COLO668 (cell line): ENCODE measurements around the gene CDA.

Experiments used
- DNase-seq: peaks from one replicate; lab custom pipeline; 2025; ENCODE audit not compliant: unreplicated experiment; lab: John Stamatoyannopoulos, UW

CDA gene

GRCh38 chr1:20648438-20648837 is 59.5 kb downstream of the CDA start:
- DNase-seq, result no peak

GRCh38 chr1:20648946-20649345 is 60.0 kb downstream of the CDA start:
- no peak for DNase-seq

DNA sequence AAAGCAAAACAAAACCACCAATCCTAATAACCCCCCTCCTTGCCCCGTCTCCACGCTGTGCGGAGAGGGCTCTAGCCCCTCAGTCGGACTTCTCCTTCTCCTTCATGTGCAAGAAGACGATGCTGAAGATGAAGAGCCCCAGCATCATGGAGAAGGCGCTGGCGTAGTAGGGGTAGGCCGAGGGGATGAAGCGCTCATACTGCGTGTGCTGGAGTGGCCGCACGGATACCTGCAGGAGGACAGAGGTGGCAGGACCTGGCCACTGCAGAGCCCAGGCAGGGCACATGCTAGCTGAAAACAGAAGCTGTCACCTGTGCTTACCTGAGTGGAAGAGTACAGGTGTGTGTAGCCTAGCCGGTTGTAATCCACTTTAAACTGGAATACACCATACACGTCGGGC is 63.4 kb downstream of the CDA start:
- no peak for DNase-seq

DNA sequence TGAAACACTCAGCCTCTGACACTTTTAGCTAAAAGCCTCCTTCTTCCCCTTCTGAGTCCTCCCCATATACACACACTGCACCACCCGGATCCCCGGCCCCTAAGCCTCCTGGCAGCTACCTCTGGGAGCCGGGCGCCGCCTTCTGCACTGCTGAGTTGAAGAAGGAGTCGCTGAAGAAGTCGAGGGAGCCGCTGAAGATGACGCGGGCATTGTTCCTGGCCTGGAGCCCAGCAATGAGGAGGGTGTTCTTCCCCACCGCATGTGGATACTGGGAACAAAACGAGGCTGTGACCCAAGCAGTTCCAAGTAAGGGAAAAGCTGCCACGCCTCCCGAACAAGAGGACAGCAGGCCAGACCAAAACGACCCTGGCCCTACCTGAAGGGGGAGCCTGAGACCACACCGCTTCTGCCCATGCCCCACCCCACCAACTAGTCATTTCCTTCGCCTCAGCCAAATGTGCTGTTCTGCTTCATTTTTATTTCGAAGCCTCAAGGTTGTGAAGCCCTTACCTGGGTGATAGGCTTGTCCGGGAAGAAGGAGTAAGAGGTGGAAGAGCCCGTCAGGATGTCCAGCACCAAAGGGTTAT is 65.3 kb downstream of the CDA start:
- DNase-seq, result no peak

DNA sequence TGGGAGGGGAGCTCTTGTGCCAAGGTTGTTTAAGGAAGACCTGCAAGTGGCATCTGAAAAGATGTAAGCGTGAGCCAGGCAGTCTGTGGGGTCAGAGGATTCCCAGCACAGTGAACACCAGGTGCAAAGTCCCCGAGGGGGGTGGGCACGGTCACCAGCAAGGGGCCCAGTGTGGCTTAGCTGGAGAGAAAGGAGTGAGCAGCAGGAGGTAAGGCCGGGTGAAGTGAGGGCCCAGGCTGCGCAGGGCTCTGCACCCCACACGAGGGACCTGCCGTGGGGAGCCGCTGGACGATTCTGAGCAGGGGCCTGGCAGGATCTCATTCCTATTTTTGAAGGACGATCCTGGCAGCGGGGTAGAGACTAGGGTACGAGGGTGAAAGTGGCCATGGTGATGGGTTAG is 68.1 kb downstream of the CDA start:
- no peak for DNase-seq

GRCh38 chr1:20658166-20658915 is 69.4 kb downstream of the CDA start:
- no peak for DNase-seq

DNA sequence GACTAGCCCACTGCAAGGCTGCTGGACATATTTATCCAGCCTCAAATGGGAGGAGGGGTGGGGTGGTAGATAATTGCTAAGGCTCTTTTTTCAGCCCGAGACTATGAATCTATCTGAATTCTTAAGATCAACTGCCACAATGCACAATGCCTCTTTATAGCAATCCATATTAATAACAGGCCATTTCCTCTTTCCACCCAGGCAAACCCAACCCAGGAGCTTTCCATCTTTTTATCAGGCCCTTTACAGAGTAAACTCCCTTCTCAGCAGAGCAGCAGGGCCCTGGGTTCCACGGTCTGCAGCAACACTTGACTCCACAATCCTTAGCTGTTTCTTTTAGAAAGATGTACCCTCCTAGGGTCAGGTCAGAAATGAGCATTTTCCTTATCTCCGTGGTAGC is 71.5 kb downstream of the CDA start:
- no peak for DNase-seq

GRCh38 chr1:20660847-20661206 is 71.9 kb downstream of the CDA start:
- no peak for DNase-seq

GRCh38 chr1:20661207-20662109 is 72.6 kb downstream of the CDA start, which contains the start of gene DDOST:
TSS of gene DDOST (minus strand) at chr1:20661369. CDS start at chr1:20661350, 19 bp downstream.
- DNase-seq, result peak; percentile 100

GRCh38 chr1:20662110-20662475 is 73.2 kb downstream of the CDA start:
- no peak for DNase-seq

DNA sequence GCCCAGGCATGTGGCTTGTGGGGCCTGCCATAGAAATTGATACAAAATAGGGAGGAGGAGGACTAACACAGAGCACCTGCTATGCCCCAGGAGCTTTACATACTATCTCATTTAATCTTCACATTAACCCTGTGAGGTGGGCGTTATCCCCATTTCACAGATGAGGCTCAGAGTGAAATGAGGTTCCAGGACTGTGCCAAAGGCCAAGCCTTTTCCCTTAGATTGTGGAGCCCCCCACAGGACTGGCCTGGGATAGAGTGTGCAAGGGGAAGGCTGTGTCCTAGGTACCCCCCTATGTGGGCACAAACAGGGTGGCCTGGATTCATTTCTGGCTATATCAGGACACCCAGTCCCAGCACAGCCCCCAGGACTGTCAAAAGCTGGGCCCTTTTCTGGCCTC is 74.5 kb downstream of the CDA start:
- no peak for DNase-seq

DNA sequence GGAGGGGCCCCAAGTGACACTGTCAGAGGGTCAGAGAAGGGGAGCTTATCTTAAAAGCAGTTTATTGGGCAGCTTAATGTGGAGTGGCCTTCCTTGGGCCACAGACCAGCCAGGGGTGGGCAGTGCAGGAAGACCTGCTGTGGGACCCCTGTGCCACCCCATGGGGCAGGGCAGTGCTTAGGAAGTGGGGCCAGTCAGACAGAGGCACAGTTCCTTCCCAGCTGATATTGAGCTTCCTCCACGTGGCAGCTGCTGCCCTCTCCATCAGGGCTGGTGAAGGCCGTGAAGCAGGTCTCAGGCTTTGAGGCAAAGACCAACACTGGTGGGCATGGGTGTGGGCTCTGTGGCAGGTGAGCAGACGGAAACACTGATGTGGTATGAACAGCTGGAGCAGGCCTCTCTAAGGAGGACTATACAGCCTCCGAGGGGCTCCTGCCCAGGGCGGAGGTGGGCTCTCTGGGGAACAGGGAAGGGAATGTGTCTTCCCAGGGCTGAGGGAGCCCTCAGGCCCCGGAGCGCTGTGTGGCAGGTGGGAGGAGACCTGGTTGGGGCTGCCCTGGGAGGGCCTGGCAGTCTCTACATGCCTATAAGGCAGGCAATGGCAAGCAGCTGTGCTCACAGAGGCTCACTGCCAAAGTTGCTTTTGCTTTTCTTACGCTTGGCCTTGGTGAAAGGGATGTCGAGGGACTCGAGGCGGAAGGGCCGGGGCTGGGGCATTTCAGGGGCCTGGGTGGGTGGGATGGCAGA is 75.2 kb downstream of the CDA start:
- no peak for DNase-seq

GRCh38 chr1:20665726-20666125 is 76.8 kb downstream of the CDA start:
- no peak for DNase-seq

DNA sequence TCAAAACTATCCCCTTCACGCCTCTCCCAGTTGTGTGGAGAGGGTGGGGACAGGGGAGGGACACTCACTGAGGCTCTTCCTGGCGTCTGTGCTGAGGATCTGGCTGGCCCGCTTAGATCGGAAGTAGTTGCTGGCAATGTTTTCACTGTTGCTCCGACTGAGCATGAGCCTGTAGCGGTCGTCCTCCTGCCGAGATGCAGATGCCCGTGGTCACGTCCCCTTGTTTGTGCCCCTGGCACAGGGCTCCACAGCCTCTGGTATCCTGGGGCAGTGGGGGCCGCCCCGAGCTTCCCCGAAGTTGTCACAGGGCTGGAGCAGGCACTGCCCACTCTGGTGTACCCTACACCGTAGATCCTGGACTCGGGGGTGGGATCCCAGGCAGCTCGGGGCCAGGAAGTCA is 77.2 kb downstream of the CDA start:
- DNase-seq, result no peak

GRCh38 chr1:20666804-20667203 is 77.9 kb downstream of the CDA start:
- DNase-seq, result peak; percentile 52
